ENCODE data around the gene DNAH8.

Gene DNAH8

GRCh38 chr6:38724343-38724742, 9.2 kb downstream of the DNAH8 start:
- Histone ChIP-seq H3K9me3 (ENCODE audit: control insufficient read depth, low read depth, low read length) (no peaks in the 10 kb centered on the region), H3K36me3 (ENCODE audit: control insufficient read depth, low read depth, low read length) (no peaks in the 10 kb centered on the region), H3K27ac (ENCODE audit: low read length) (no peak overlapping the region), H3K4me3 (ENCODE audit: low read length) (no peak overlapping the region), H3K4me1 (ENCODE audit: control insufficient read depth, low read depth, low read length) (no peaks in the 10 kb centered on the region), H3K27me3 (ENCODE audit: control insufficient read depth, insufficient read depth, low read length) (no peaks in the 10 kb centered on the region), H3K9ac (ENCODE audit: low read length) (no peak overlapping the region)

DNA sequence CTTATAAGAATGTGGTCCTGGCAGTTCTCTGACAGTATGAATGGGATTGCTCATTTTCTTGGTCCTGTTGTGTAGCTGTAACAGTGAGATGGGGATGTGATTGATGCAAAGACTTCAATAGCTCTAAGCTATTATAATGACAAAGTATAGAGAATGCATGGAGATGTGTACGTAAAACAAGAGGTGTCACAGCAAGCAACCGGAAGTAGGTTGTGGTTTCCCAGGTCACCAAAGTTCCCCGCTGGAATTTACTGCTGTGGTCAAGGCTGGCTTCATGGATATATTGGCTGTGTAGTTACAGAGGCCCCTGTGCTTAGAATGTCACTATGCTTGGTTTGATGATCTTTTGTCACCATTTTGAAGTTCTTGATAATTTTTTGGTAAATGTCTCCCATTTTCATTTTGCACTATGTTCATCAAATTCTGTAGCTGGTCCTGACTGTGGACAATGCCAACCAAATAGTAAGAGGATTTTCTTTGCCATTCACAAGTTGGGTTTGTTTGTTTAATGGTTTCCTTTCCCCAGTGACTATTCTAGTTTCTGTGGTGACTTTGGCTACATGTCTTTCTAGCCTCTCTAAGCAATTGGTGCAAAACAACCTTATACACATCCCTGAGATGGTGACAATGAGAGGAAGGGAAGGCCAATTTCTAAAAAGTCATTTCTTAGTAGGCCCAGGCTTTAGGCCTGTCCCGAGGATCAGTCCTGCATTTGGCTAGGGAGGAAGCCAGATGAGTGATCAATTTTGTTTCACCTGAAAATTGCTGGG, 10.5 kb downstream of the DNAH8 start:
- H3K9me3 ChIP-seq (ENCODE audit: control insufficient read depth, low read depth, low read length), result no peaks in the 10 kb centered on the region
- H3K36me3 ChIP-seq (ENCODE audit: control insufficient read depth, low read depth, low read length), result no peaks in the 10 kb centered on the region
- no peak overlapping the region for H3K27ac ChIP-seq (ENCODE audit: low read length)
- H3K4me1 ChIP-seq (ENCODE audit: control insufficient read depth, low read depth, low read length), result no peaks in the 10 kb centered on the region
- no peaks in the 10 kb centered on the region for H3K27me3 ChIP-seq (ENCODE audit: control insufficient read depth, insufficient read depth, low read length)
- H3K9ac ChIP-seq (ENCODE audit: low read length), result no peak overlapping the region
- H3K4me3 ChIP-seq (ENCODE audit: low read length), result no peak overlapping the region

GRCh38 chr6:38728203-38728602, 13.1 kb downstream of the DNAH8 start:
- Histone ChIP-seq H3K36me3 (ENCODE audit: control insufficient read depth, low read depth, low read length) (no peaks in the 10 kb centered on the region), H3K9me3 (ENCODE audit: control insufficient read depth, low read depth, low read length) (no peaks in the 10 kb centered on the region), H3K27me3 (ENCODE audit: control insufficient read depth, insufficient read depth, low read length) (no peaks in the 10 kb centered on the region), H3K27ac (ENCODE audit: low read length) (no peak overlapping the region), H3K4me1 (ENCODE audit: control insufficient read depth, low read depth, low read length) (no peaks in the 10 kb centered on the region), H3K9ac (ENCODE audit: low read length) (no peak overlapping the region), H3K4me3 (ENCODE audit: low read length) (no peak overlapping the region)

DNA sequence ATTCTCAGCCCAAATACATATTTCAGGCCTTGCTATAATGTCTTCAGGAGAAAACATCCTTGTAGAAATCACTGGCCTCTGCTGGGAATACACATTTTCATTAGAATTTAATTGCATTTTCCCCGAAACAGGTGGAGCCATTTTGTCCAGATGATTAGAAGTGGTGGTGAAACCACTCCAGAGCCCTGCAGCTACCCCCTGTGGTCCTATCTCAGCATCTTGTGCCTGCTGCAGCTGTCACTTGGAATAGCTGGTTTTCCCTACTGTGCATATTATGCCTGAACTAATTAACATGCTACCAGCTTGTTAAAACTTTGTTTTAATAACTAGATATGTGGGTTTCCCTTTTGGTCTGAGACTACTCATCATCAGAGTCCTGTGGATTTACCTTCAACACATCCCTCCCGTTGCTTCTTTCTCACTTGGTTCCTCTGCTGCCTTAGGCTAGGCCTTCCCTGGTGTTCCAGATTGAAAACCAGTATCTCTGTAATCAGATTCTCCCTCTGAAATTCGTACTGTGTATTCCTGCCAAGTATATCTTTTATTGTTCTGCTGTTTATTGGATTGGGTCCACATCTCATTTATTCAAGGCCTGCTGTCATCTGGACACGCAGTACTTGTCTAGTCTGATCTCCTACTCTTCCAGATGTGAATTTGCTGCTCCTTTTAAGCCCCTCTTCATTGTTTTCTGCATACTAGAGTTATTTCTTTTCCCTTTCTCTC, 15.2 kb downstream of the DNAH8 start:
- H3K9ac ChIP-seq (ENCODE audit: low read length), result no peak overlapping the region
- no peaks in the 10 kb centered on the region for H3K4me1 ChIP-seq (ENCODE audit: control insufficient read depth, low read depth, low read length)
- H3K4me3 ChIP-seq (ENCODE audit: low read length), result no peak overlapping the region
- no peaks in the 10 kb centered on the region for H3K9me3 ChIP-seq (ENCODE audit: control insufficient read depth, low read depth, low read length)
- H3K27ac ChIP-seq (ENCODE audit: low read length), result no peak overlapping the region
- no peaks in the 10 kb centered on the region for H3K36me3 ChIP-seq (ENCODE audit: control insufficient read depth, low read depth, low read length)
- H3K27me3 ChIP-seq (ENCODE audit: control insufficient read depth, insufficient read depth, low read length), result no peaks in the 10 kb centered on the region

GRCh38 chr6:38736951-38737350, 21.8 kb downstream of the DNAH8 start:
- no peaks in the 10 kb centered on the region for H3K27me3 ChIP-seq (ENCODE audit: control insufficient read depth, insufficient read depth, low read length)
- H3K9ac ChIP-seq (ENCODE audit: low read length), result no peak overlapping the region
- H3K9me3 ChIP-seq (ENCODE audit: control insufficient read depth, low read depth, low read length), result no peaks in the 10 kb centered on the region

DNA sequence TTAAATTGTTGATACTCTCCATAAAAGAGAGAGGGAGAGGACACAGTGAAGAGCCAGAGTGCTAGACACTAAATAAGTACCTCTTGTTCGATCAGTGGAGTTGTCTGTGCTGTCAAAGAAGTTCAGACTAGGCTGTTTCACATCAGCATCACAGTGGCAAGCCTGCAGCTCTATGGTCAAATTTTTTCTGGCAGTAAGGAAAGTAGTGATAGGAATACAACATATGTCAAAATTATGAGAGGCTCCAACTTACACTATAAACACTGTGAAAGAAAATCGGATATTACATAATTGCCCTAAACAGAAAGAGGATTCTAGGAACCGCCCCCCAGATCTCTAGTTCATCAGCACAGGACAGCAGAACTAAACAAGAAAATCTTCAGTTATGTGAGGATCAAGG, 23.1 kb downstream of the DNAH8 start:
- Histone ChIP-seq H3K36me3 (ENCODE audit: control insufficient read depth, low read depth, low read length) (no peaks in the 10 kb centered on the region), H3K27me3 (ENCODE audit: control insufficient read depth, insufficient read depth, low read length) (no peaks in the 10 kb centered on the region), H3K27ac (ENCODE audit: low read length) (no peak overlapping the region), H3K9me3 (ENCODE audit: control insufficient read depth, low read depth, low read length) (no peaks in the 10 kb centered on the region), H3K4me3 (ENCODE audit: low read length) (no peak overlapping the region), H3K9ac (ENCODE audit: low read length) (no peak overlapping the region), H3K4me1 (ENCODE audit: control insufficient read depth, low read depth, low read length) (no peaks in the 10 kb centered on the region)

More at GRCh38 chr6:38736951-38737350, 21.8 kb downstream of the DNAH8 start:
- Histone ChIP-seq H3K36me3 (ENCODE audit: control insufficient read depth, low read depth, low read length) (no peaks in the 10 kb centered on the region), H3K4me1 (ENCODE audit: control insufficient read depth, low read depth, low read length) (no peaks in the 10 kb centered on the region), H3K4me3 (ENCODE audit: low read length) (no peak overlapping the region), H3K27ac (ENCODE audit: low read length) (no peak overlapping the region)

DNA sequence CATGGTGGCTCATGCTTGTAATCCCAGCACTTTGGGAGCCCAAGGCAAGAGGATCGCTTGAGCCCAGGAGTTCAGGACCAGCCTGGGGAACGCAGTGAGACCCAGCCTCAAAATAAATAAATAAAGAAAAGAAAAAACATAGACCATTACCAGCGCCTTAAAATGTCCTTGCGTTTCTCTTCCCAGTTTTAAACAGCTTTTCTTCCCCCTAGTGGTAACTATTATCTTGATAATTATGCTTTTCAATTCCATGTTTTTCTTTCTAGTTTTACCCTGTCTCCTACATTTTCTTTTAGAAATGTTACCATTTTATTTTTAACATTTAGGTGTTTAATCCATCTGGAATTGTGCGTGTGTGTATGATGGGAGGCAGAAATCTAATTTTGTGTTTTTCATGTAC, 24.4 kb downstream of the DNAH8 start:
- Histone ChIP-seq H3K9ac (ENCODE audit: low read length) (no peak overlapping the region), H3K9me3 (ENCODE audit: control insufficient read depth, low read depth, low read length) (no peaks in the 10 kb centered on the region), H3K4me3 (ENCODE audit: low read length) (no peak overlapping the region), H3K36me3 (ENCODE audit: control insufficient read depth, low read depth, low read length) (no peaks in the 10 kb centered on the region), H3K27me3 (ENCODE audit: control insufficient read depth, insufficient read depth, low read length) (no peaks in the 10 kb centered on the region), H3K27ac (ENCODE audit: low read length) (no peak overlapping the region), H3K4me1 (ENCODE audit: control insufficient read depth, low read depth, low read length) (no peaks in the 10 kb centered on the region)

- no peak overlapping the region for H3K4me3 ChIP-seq (ENCODE audit: low read length)
- no peaks in the 10 kb centered on the region for H3K36me3 ChIP-seq (ENCODE audit: control insufficient read depth, low read depth, low read length)
- no peak overlapping the region for H3K27ac ChIP-seq (ENCODE audit: low read length)
- H3K9me3 ChIP-seq (ENCODE audit: control insufficient read depth, low read depth, low read length), result no peaks in the 10 kb centered on the region
- H3K4me1 ChIP-seq (ENCODE audit: control insufficient read depth, low read depth, low read length), result no peaks in the 10 kb centered on the region
- H3K27me3 ChIP-seq (ENCODE audit: control insufficient read depth, insufficient read depth, low read length), result no peaks in the 10 kb centered on the region
- no peak overlapping the region for H3K9ac ChIP-seq (ENCODE audit: low read length)
Measured at GRCh38 chr6:38749473-38749872, 34.4 kb downstream of the DNAH8 start.

DNA sequence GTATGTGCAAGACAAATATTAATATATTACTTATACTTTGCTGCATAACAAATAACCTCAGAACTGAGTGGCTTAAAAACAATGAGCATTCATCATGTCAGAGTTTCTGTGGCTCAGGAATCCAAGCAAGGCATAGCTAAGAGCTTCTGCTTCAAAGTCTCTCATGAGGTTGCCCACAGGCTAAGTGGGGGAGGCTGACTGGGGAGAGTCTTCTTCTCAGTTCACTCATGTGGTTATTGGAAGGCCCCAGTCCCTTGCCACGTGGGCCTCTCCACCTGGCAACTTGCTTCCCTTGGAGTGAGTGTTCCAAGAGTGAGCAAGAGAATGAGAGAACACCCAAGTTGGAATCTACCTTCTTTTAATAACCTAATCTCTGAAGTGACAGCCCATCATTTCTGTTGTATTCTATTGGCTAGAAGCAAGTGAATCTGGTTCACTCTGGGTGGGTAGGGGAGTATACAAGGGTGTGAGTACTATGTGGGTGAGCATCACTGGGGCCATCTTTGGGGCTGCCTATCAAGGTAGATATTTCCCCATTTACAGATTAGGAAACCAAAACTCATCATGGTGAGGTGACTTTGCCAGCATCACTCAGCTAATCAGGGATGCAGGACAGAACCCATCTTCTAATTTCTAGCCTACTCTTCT, 36.0 kb downstream of the DNAH8 start:
- H3K9me3 ChIP-seq (ENCODE audit: control insufficient read depth, low read depth, low read length), result no peaks in the 10 kb centered on the region
- no peaks in the 10 kb centered on the region for H3K4me1 ChIP-seq (ENCODE audit: control insufficient read depth, low read depth, low read length)
- H3K36me3 ChIP-seq (ENCODE audit: control insufficient read depth, low read depth, low read length), result no peaks in the 10 kb centered on the region
- no peaks in the 10 kb centered on the region for H3K27me3 ChIP-seq (ENCODE audit: control insufficient read depth, insufficient read depth, low read length)
- no peak overlapping the region for H3K4me3 ChIP-seq (ENCODE audit: low read length)
- H3K9ac ChIP-seq (ENCODE audit: low read length), result no peak overlapping the region
- no peak overlapping the region for H3K27ac ChIP-seq (ENCODE audit: low read length)

- H3K9ac ChIP-seq (ENCODE audit: low read length), result no peak overlapping the region
- H3K4me1 ChIP-seq (ENCODE audit: control insufficient read depth, low read depth, low read length), result no peaks in the 10 kb centered on the region
- no peaks in the 10 kb centered on the region for H3K36me3 ChIP-seq (ENCODE audit: control insufficient read depth, low read depth, low read length)
- H3K9me3 ChIP-seq (ENCODE audit: control insufficient read depth, low read depth, low read length), result no peaks in the 10 kb centered on the region
- no peak overlapping the region for H3K27ac ChIP-seq (ENCODE audit: low read length)
- no peaks in the 10 kb centered on the region for H3K27me3 ChIP-seq (ENCODE audit: control insufficient read depth, insufficient read depth, low read length)
- no peak overlapping the region for H3K4me3 ChIP-seq (ENCODE audit: low read length)
Measured at GRCh38 chr6:38753707-38754106, 38.6 kb downstream of the DNAH8 start.

DNA sequence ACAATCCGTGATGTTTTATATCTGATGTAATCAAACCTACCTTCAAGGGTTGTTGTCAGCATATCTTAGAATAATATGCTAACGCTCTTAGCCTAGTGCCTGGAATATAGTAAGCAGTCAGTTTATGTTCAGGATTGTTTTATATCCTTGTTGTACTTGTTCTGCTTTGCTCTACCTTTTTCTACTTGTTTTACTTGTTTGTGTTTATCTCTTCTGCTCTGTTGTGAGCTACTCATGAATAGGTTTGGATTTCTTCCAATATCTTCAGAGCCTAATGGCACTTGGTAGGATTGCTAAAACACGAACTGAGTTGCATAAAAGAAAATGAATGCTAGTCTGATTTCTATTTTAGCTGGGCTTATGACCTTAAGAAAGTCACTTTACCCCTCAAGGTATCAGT, 40.1 kb downstream of the DNAH8 start:
- H3K4me3 ChIP-seq (ENCODE audit: low read length), result no peak overlapping the region
- no peaks in the 10 kb centered on the region for H3K27me3 ChIP-seq (ENCODE audit: control insufficient read depth, insufficient read depth, low read length)
- no peaks in the 10 kb centered on the region for H3K36me3 ChIP-seq (ENCODE audit: control insufficient read depth, low read depth, low read length)
- no peaks in the 10 kb centered on the region for H3K4me1 ChIP-seq (ENCODE audit: control insufficient read depth, low read depth, low read length)
- no peak overlapping the region for H3K9ac ChIP-seq (ENCODE audit: low read length)
- no peak overlapping the region for H3K27ac ChIP-seq (ENCODE audit: low read length)
- H3K9me3 ChIP-seq (ENCODE audit: control insufficient read depth, low read depth, low read length), result no peaks in the 10 kb centered on the region
